Calu3 (cell line): ENCODE results near the gene ZDHHC16. TPM values are rescaled to one million over a fixed set of nuclear protein-coding genes. Genes with fewer than 3 reads are reported as not detected.

Experiments
- BruUV-seq: library from RNA; stranded (reverse); fragments of 400-500 nt; replicated peaks from 2 replicates; lab custom pipeline; 2021; lab: Mats Ljungman, UMichigan
- CTCF ChIA-PET: fragments of 300-600 bp; sonication (Branson Sonifier 250); formaldehyde crosslinking; loops from one replicate; lab custom pipeline; 2022; ENCODE audit warnings: antibody characterized with exemption; lab: Charles Lee
- DNase-seq: peaks from one replicate; pipeline ENCODE4 v3.0.0; 2022
- H3K27ac Mint-ChIP-seq: one replicate; pipeline ENCODE4 v1.8.0; 2022; ENCODE audit warnings: mixed read lengths; ENCODE audit not compliant: unreplicated experiment
- H3K27me3 Mint-ChIP-seq: one replicate; pipeline ENCODE4 v1.8.0; 2022; ENCODE audit warnings: mixed read lengths; ENCODE audit not compliant: unreplicated experiment
- H3K36me3 Mint-ChIP-seq: one replicate; pipeline ENCODE4 v1.8.0; 2022; ENCODE audit warnings: mild to moderate bottlenecking, moderate library complexity, mixed read lengths; ENCODE audit not compliant: insufficient read depth, unreplicated experiment
- H3K4me1 Mint-ChIP-seq: one replicate; pipeline ENCODE4 v1.8.0; 2022; ENCODE audit warnings: mild to moderate bottlenecking, low read depth, mixed read lengths; ENCODE audit not compliant: unreplicated experiment
- H3K4me3 Mint-ChIP-seq: one replicate; pipeline ENCODE4 v1.8.0; 2022; ENCODE audit warnings: mild to moderate bottlenecking, low read depth, moderate library complexity, mixed read lengths; ENCODE audit not compliant: unreplicated experiment
- H3K9me3 Mint-ChIP-seq: one replicate; pipeline ENCODE4 v1.8.0; 2022; ENCODE audit warnings: low read depth, mixed read lengths; ENCODE audit not compliant: unreplicated experiment
- CTCF ChIP-seq: fragments of 200-600 bp; IDR thresholded peaks from one replicate; pipeline ENCODE4 v1.8.0; 2022; ENCODE audit warnings: antibody characterized with exemption; ENCODE audit not compliant: unreplicated experiment
- intact Hi-C: fragments of 100-400 bp; cut with micrococcal nuclease; formaldehyde crosslinking; loops from one replicate; pipeline ENCODE4 v1.10.0; 2022; ENCODE audit not compliant: unreplicated experiment
- total RNA-seq: library from RNA; stranded (reverse); gene quantifications from 2 replicates; pipeline ENCODE4 v1.2.3, GENCODE V29; 2022

The ZDHHC16 gene
- total RNA-seq, 1 experiment from 2014 or later = 27.7 TPM

DNA sequence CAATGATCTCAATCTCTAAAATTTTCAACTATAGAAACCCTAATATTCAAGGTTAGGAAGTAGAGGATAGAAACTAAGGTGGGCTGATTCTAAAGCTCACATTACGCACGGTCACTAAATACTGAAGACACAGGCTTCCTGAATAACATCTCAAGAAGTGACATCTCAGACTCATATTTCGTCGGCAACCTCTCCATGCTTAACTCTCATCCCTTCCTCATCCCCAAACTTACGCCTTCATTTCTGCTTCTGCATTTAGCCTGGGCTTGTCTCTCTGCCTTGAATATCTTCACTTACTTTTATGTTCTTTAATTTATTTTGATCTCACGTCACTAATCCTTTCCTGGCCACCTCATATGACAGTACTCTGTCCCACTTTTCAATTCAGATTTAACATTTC is 10.8 kb upstream of the ZDHHC16 start:
- no peak for DNase-seq
- CTCF ChIA-PET = no interaction called here
- peaks cover 27% of the 10 kb centered on the region for H3K36me3 Mint-ChIP-seq
- TF ChIP-seq CTCF = no peak
- no peak overlapping the region for H3K4me3 Mint-ChIP-seq
- H3K9me3 Mint-ChIP-seq = no peaks in the 10 kb centered on the region
- no peaks in the 10 kb centered on the region for H3K27me3 Mint-ChIP-seq
- H3K4me1 Mint-ChIP-seq = no peaks in the 10 kb centered on the region
- H3K27ac Mint-ChIP-seq = no peak overlapping the region
- no TSS peak for BruUV-seq
- intact Hi-C loops = no loop called here

DNA sequence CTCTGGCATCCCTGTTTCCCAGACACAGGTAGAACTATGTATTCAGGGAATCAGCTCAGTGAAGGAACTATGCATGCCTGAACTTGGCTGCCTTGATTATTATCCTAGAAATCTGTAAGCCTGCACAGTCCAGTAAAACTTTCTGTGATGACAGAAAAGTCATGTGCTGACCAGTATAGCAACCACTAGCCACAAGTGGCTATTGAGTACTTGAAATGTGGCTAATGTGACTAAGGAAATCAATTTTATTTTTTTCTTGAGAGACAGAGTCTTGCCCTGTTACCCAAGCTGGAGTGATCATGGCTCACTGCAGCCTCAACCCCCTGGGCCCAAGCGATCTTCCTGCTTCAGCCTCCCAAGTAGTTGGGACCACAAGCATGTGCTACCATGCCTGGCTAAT is 3.7 kb upstream of the ZDHHC16 start:
- H3K36me3 Mint-ChIP-seq = peaks cover 33% of the 10 kb centered on the region
- H3K4me1 Mint-ChIP-seq = peaks cover 15% of the 10 kb centered on the region
- no peak for DNase-seq
- no peak for TF ChIP-seq CTCF
- BruUV-seq = no TSS peak
- no peak overlapping the region for H3K27ac Mint-ChIP-seq
- no peaks in the 10 kb centered on the region for H3K27me3 Mint-ChIP-seq
- no peaks in the 10 kb centered on the region for H3K9me3 Mint-ChIP-seq
- H3K4me3 Mint-ChIP-seq = no peak overlapping the region
- intact Hi-C loops = no loop called here
- CTCF ChIA-PET = no interaction called here

DNA sequence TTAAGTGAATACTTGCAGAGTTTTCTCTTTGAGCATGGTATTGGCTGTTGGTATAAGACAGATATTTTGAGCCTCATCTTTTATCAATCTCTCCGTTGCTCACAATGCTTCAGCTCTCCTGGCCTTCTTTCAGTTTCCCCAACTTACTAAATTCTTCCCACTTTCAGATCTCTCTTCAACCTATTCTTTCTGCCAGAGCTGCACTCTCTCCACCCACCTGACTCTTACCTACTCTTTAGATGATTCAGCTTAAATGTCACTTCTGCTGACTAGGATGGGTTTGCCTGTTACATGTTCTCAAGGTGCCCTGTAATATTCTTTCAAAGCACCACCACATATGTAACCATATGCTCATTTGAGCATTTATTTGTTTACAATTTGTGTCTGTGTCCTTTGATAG is 1.8 kb upstream of the ZDHHC16 start:
- Mint-ChIP-seq H3K4me1 (peaks cover 15% of the 10 kb centered on the region), H3K27ac (no peak overlapping the region), H3K9me3 (no peaks in the 10 kb centered on the region), H3K27me3 (no peaks in the 10 kb centered on the region), H3K36me3 (peaks cover 28% of the 10 kb centered on the region), H3K4me3 (no peak overlapping the region)
- intact Hi-C loops = no loop called here
- no peak for TF ChIP-seq CTCF
- CTCF ChIA-PET = no interaction called here
- no TSS peak for BruUV-seq
- no peak for DNase-seq

GRCh38 chr10:97445357-97445721 is 636 bp upstream of the ZDHHC16 start:
- TF ChIP-seq CTCF = no peak
- no peaks in the 10 kb centered on the region for H3K27me3 Mint-ChIP-seq
- BruUV-seq = no TSS peak
- intact Hi-C loops = loop anchor here (1.0 kb wide), 1 partner anchor 38 kb away; no protein-coding TSS in a partner anchor
- H3K9me3 Mint-ChIP-seq = no peaks in the 10 kb centered on the region
- H3K4me3 Mint-ChIP-seq = peak overlapping the region; percentile 98
- H3K27ac Mint-ChIP-seq = peak overlapping the region; percentile 67
- peaks cover 15% of the 10 kb centered on the region for H3K4me1 Mint-ChIP-seq
- CTCF ChIA-PET = no interaction called here
- peaks cover 28% of the 10 kb centered on the region for H3K36me3 Mint-ChIP-seq
- no peak for DNase-seq
